ENCODE measurements around the gene ELOF1. TPM values are rescaled to one million over a fixed set of nuclear protein-coding genes. Genes with fewer than 3 reads are reported as not detected.

ELOF1 gene
- total and polyA plus RNA-seq, 2 of the 13 experiments (the other 11 are each of a cell fraction or from before 2014, with no cell fraction given), result 14.5 to 43.2 TPM

GRCh38 chr19:11528551-11529341 lies 30.3 kb downstream of the ELOF1 start, which contains the start of gene ECSIT (continued):
- TF ChIP-seq TFDP1 (CRISPR knock-in tag; IDR thresholded peaks at IDR 0.05; ENCODE audit: borderline replicate concordance) (no peak; the same call in 1 of the 2 replicates), ZMYM3 (CRISPR knock-in tag; IDR thresholded peaks at IDR 0.05) (peak; percentile 37; the same call in 1 of the 2 replicates), SRSF1 (optimal IDR thresholded peaks at IDR 0.05; ENCODE audit: low read depth, low read length) (peak; percentile 58), RXRA (CRISPR knock-in tag; IDR thresholded peaks at IDR 0.05) (peak; percentile 89), SMAD3 (CRISPR knock-in tag; IDR thresholded peaks at IDR 0.05) (peak; percentile 50; the same call in 1 of the 2 replicates), WIZ (CRISPR knock-in tag; IDR thresholded peaks at IDR 0.05) (no peak; the same call in none of the 2 replicates), MED13 (CRISPR knock-in tag; IDR thresholded peaks at IDR 0.05) (no peak), PCBP1 (IDR thresholded peaks at IDR 0.05; ENCODE audit: borderline replicate concordance, low read depth, low read length) (0 out of 2 replicates have a peak, but pooled peaks have one; percentile 70), ZNF589 (CRISPR knock-in tag; conservative IDR thresholded peaks at IDR 0.05) (peak; percentile 54; the same call in 1 of the 2 replicates), SP2 (CRISPR knock-in tag; IDR thresholded peaks at IDR 0.05) (peak; percentile 92), ZNF33A (CRISPR knock-in tag; IDR thresholded peaks at IDR 0.05; ENCODE audit: borderline replicate concordance) (no peak; the same call in 1 of the 2 replicates), ZNF598 (CRISPR knock-in tag; IDR thresholded peaks at IDR 0.05; ENCODE audit: borderline replicate concordance) (peak; percentile 91; the same call in 1 of the 2 replicates)
- TF ChIP-seq, protein P1, sequence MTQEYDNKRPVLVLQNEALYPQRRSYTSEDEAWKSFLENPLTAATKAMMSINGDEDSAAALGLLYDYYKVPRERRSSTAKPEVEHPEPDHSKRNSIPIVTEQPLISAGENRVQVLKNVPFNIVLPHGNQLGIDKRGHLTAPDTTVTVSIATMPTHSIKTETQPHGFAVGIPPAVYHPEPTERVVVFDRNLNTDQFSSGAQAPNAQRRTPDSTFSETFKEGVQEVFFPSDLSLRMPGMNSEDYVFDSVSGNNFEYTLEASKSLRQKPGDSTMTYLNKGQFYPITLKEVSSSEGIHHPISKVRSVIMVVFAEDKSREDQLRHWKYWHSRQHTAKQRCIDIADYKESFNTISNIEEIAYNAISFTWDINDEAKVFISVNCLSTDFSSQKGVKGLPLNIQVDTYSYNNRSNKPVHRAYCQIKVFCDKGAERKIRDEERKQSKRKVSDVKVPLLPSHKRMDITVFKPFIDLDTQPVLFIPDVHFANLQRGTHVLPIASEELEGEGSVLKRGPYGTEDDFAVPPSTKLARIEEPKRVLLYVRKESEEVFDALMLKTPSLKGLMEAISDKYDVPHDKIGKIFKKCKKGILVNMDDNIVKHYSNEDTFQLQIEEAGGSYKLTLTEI (CRISPR knock-in tag; conservative IDR thresholded peaks at IDR 0.05), result no peak
- TF ChIP-seq, protein P2, sequence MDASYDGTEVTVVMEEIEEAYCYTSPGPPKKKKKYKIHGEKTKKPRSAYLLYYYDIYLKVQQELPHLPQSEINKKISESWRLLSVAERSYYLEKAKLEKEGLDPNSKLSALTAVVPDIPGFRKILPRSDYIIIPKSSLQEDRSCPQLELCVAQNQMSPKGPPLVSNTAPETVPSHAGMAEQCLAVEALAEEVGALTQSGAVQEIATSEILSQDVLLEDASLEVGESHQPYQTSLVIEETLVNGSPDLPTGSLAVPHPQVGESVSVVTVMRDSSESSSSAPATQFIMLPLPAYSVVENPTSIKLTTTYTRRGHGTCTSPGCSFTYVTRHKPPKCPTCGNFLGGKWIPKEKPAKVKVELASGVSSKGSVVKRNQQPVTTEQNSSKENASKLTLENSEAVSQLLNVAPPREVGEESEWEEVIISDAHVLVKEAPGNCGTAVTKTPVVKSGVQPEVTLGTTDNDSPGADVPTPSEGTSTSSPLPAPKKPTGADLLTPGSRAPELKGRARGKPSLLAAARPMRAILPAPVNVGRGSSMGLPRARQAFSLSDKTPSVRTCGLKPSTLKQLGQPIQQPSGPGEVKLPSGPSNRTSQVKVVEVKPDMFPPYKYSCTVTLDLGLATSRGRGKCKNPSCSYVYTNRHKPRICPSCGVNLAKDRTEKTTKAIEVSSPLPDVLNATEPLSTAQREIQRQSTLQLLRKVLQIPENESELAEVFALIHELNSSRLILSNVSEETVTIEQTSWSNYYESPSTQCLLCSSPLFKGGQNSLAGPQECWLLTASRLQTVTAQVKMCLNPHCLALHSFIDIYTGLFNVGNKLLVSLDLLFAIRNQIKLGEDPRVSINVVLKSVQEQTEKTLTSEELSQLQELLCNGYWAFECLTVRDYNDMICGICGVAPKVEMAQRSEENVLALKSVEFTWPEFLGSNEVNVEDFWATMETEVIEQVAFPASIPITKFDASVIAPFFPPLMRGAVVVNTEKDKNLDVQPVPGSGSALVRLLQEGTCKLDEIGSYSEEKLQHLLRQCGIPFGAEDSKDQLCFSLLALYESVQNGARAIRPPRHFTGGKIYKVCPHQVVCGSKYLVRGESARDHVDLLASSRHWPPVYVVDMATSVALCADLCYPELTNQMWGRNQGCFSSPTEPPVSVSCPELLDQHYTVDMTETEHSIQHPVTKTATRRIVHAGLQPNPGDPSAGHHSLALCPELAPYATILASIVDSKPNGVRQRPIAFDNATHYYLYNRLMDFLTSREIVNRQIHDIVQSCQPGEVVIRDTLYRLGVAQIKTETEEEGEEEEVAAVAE (CRISPR knock-in tag; IDR thresholded peaks at IDR 0.05; ENCODE audit: borderline replicate concordance), result peak; percentile 97
- TF ChIP-seq, protein P3, sequence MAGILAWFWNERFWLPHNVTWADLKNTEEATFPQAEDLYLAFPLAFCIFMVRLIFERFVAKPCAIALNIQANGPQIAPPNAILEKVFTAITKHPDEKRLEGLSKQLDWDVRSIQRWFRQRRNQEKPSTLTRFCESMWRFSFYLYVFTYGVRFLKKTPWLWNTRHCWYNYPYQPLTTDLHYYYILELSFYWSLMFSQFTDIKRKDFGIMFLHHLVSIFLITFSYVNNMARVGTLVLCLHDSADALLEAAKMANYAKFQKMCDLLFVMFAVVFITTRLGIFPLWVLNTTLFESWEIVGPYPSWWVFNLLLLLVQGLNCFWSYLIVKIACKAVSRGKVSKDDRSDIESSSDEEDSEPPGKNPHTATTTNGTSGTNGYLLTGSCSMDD (CRISPR knock-in tag; IDR thresholded peaks at IDR 0.05), result no peak
- TF ChIP-seq, protein P4, sequence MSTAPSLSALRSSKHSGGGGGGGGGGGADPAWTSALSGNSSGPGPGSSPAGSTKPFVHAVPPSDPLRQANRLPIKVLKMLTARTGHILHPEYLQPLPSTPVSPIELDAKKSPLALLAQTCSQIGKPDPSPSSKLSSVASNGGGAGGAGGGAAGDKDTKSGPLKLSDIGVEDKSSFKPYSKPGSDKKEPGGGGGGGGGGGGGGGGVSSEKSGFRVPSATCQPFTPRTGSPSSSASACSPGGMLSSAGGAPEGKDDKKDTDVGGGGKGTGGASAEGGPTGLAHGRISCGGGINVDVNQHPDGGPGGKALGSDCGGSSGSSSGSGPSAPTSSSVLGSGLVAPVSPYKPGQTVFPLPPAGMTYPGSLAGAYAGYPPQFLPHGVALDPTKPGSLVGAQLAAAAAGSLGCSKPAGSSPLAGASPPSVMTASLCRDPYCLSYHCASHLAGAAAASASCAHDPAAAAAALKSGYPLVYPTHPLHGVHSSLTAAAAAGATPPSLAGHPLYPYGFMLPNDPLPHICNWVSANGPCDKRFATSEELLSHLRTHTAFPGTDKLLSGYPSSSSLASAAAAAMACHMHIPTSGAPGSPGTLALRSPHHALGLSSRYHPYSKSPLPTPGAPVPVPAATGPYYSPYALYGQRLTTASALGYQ (CRISPR knock-in tag; IDR thresholded peaks at IDR 0.05), result peak; percentile 51; the same call in 1 of the 2 replicates
